Measurements from ENCODE around the gene DMRTC2.
"Not testable (repeated sequence)": the region's sequence is repeated elsewhere in the genome, so short reads cannot be mapped to it uniquely, and the experiment has no call there.

The DMRTC2 gene

GRCh38 chr19:41872775-41873647 lies 28.2 kb downstream of the DMRTC2 start:
- peak; percentile 67 for DNase-seq

GRCh38 chr19:41875973-41876372 lies 31.1 kb downstream of the DMRTC2 start:
- not testable (repeated sequence) for DNase-seq

GRCh38 chr19:41876847-41877832 lies 32.3 kb downstream of the DMRTC2 start, which contains the start of gene CD79A:
Gene CD79A (plus strand): TSS chr19:41877279. CDS start chr19:41877305, 26 bp downstream.
- DNase-seq, result no peak

DNA sequence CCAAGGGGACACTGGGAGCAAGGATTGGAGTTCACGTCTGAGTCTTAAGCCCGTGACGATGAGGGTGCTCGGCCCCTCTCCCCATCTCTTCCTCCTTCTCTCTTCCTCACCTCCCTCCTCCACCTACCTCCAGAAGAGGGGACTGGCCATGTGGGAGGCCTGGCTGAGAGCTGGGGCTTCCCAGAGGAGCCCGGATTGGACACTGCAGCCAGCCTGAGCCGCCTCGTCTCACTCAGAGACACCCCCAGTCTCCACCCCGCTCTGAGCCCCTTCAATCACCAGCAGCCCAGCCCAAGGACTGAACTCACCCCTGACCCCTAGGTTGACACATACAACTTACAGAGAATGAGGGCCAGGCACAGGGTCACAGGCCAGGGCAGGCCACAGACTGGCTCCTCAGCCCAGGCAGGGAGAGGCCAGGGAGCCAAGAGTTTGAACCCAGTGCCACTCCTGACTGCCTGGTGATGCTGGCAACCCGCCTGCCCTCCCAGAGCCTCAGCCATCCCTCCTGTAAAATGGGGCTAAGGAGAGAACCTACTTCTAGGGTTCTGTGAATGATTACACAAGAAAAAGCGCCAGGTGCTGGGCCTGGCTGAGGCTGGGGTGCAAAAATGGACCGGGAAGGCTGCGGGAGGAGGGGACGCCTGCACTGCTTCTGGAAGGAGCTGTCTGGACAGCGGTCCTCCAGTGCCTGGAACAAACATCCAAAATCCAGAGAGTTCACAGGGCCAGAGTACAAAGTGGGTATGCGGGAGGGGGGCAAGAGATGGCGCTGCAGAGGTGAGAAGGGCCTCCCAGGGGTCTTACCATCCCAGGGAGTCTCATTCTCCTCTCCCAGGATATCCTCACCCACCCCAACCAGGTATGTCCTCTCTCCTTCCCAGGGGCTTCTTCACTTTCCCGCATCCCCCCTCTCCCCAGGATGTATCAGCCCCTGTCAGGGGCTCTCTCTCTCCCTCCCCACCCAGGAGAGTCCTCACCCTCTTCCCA lies 33.4 kb downstream of the DMRTC2 start:
- no peak for DNase-seq

GRCh38 chr19:41879080-41879479 lies 34.2 kb downstream of the DMRTC2 start:
- DNase-seq, result no peak

DNA sequence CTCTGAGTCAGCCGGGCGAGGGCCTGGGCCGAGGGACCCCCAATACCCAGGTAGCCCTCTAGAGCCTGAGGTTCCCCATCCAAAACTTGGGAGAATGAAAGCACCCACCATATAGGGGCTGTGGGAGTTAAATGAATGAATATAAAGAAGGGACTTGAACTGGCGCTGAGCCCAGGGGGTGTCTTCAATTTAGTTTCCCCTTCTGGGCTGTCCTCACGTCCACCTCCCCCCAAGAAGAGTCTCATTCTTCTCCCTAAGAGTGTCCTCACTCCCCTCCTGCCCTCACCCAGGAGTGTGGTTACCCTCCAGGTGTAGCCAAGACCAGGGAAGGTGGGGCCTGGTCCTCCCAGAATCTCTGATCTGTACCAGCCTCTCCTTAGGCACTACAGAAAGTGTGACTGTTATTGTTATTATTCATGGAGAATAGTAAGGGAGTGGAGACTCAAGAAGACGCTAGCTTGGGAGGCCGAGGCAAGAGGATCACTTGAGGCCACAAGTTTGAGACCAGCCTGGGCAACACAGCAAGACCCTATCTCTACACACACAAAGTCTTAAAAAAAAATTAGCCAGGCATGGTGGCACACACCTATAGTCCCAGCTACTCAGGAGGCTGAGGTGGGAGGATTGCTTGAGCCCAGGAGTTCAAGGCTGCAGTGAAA lies 35.0 kb downstream of the DMRTC2 start:
- DNase-seq, result no peak

DNA sequence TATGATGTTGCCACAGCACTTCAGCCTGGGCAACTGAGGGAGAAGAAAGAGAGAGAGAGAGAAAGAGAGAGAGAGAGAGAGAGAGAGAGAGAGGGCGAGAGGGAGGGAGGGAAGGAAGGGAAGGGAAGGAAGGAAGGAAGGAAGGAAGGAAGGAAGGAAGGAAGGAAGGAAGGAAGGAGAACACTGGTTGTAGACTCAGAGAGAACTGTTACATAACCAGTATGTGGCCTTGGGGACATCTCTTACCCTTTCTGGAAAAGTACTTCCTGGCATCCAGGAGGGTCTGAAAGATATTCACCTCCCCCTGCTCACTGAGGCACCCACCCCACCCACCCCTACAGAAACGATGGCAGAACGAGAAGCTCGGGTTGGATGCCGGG lies 35.5 kb downstream of the DMRTC2 start:
- no peak for DNase-seq

- DNase-seq, result peak; percentile 57
Observed at GRCh38 chr19:41882568-41883462, 38.0 kb downstream of the DMRTC2 start, which contains the start of gene ARHGEF1. Gene ARHGEF1 (plus strand): TSS chr19:41883184. CDS start chr19:41888083, 4,899 bp downstream.

GRCh38 chr19:41883463-41883820 lies 38.6 kb downstream of the DMRTC2 start:
- no peak for DNase-seq

DNA sequence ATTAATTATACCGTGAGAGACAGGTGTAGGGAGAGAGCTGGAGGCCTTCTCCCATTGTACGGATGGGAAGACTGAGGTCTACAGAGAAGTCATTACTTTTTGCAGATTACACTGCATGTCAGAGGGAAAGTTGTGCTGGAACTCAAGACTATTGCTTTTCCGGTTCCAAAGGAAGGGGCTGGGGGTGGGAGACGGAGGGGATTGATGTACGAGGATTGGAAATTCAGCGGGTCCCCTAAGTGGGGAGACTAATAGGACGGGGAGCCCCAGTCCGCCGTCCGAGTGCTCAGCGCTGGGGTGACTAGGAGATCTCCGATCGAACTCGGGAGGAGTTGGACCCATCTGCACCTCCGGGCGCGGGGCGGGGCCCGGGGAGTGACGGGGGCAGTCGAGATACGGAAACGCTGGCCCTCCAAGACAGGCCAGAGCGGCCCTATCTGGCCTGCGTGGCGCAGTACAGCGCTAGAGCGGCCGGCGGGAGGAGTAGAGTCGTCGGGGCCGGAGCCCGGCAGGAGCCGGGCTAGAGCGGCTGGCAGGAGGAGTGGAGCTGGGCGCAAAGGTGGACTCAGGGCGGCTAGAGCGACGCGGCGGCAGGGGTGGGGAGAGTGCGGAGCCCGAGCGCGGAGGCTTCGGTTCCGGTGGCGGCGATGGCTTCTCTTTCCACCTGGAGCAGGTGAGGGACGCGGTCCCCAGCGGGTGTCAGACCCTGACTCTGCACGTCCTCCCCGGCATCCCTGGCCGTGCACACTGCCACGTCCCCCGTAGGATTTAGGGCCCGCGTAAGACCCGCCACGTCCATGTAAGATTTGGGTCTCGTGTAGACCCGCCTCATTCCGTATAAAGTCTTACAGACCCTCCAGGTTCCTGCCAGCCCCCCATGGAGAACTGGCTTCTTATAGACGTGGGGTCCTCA lies 39.2 kb downstream of the DMRTC2 start:
- peak; percentile 97 for DNase-seq

- DNase-seq, result no peak
Observed at GRCh38 chr19:41886761-41887710, 42.2 kb downstream of the DMRTC2 start.

- DNase-seq, result peak; percentile 70
Observed at GRCh38 chr19:41887711-41888382, 43.0 kb downstream of the DMRTC2 start.

GRCh38 chr19:41888926-41889325 lies 44.1 kb downstream of the DMRTC2 start:
- no peak for DNase-seq

- no peak for DNase-seq
Observed at GRCh38 chr19:41889896-41890295, 45.1 kb downstream of the DMRTC2 start.

- DNase-seq, result no peak
Observed at GRCh38 chr19:41890936-41891335, 46.1 kb downstream of the DMRTC2 start.

- no peak for DNase-seq
Observed at GRCh38 chr19:41892173-41892902, 47.5 kb downstream of the DMRTC2 start.

- no peak for DNase-seq
Observed at GRCh38 chr19:41893899-41894298, 49.1 kb downstream of the DMRTC2 start.
